H1 (cell line): Measurements from ENCODE around the gene PFKP. TPM values are rescaled to one million over a fixed set of nuclear protein-coding genes. Genes with fewer than 3 reads are reported as not detected.

ENCODE experiments used
- CTCF ChIA-PET: fragments of 300-600 bp; sonication (Branson Sonifier 250); formaldehyde crosslinking; loops from one replicate; lab custom pipeline; 2021; ENCODE audit not compliant: partially characterized antibody; lab: Charles Lee
- POLR2A ChIA-PET: fragments of 300-600 bp; sonication (Branson Sonifier 250); formaldehyde crosslinking; loops from one replicate; lab custom pipeline; 2021; ENCODE audit warnings: inconsistent platforms; ENCODE audit not compliant: partially characterized antibody; lab: Charles Lee
- DNase-seq, 2 experiments: peaks; one replicate each; pipeline versions ENCODE4 v3.0.0 to v3.0.0-alpha.2; 2010 to 2022; ENCODE audit warnings: low spot score in 2 of 2, low read depth in 1 of 2, mixed read lengths in 1 of 2
- FAIRE-seq: peaks from 2 replicates; lab custom pipeline; 2011; peaks lifted over from hg19 to GRCh38; lab: Jason Lieb, UNC
- H2AFZ ChIP-seq: 2 replicates; pipeline ENCODE4 v1.8.1; 2012; ENCODE audit warnings: low read length, inconsistent platforms
- H2AK5ac ChIP-seq: 2 replicates; pipeline ENCODE4 v1.6.1; 2013; ENCODE audit warnings: low read depth, low read length
- H2BK120ac ChIP-seq: replicated peaks from 2 replicates; pipeline ENCODE3; 2013; ENCODE audit warnings: low read depth, low read length, inconsistent platforms
- H2BK12ac ChIP-seq: 2 replicates; pipeline ENCODE4 v1.6.1; 2013; ENCODE audit warnings: low read depth, low read length
- H2BK15ac ChIP-seq: 2 replicates; pipeline ENCODE4 v1.6.1; 2013; ENCODE audit warnings: low read length
- H2BK20ac ChIP-seq: 2 replicates; pipeline ENCODE4 v1.6.1; 2013; ENCODE audit warnings: low read length
- H2BK5ac ChIP-seq: 2 replicates; pipeline ENCODE4 v1.6.1; 2013; ENCODE audit warnings: low read depth, low read length
- H3K14ac ChIP-seq: 2 replicates; pipeline ENCODE4 v1.6.1; 2013; ENCODE audit warnings: inconsistent platforms; ENCODE audit not compliant: insufficient read length
- H3K18ac ChIP-seq: 2 replicates; pipeline ENCODE4 v1.6.1; 2013; ENCODE audit warnings: low read length; ENCODE audit errors: extremely low read depth
- H3K23ac ChIP-seq: 2 replicates; pipeline ENCODE4 v1.6.1; 2013; ENCODE audit warnings: inconsistent platforms; ENCODE audit not compliant: insufficient read length
- H3K23me2 ChIP-seq: 2 replicates; pipeline ENCODE4 v1.6.1; 2013; ENCODE audit warnings: low read depth, low read length
- H3K27ac ChIP-seq: 2 replicates; pipeline ENCODE4 v1.6.1; 2011; ENCODE audit warnings: low read depth, low read length, inconsistent platforms
- H3K27me3 ChIP-seq, 4 experiments: replicated peaks in 1 of 4; 1 replicate in 1 of 4; 2 replicates in 3 of 4; pipeline versions ENCODE4 v1.6.1 to v1.8.1; 2011 to 2013; ENCODE audit warnings: low read length in 3 of 4, mild to moderate bottlenecking in 3 of 4, inconsistent platforms in 2 of 4, mixed read lengths in 2 of 4, moderate library complexity in 1 of 4; ENCODE audit not compliant: control insufficient read depth in 3 of 4, insufficient read depth in 3 of 4; ENCODE audit errors: extremely low read depth in 1 of 4
- H3K36me3 ChIP-seq, 4 experiments: 2 replicates each; pipeline versions ENCODE4 v1.6.1 to v1.8.1; 2011 to 2013; ENCODE audit warnings: mild to moderate bottlenecking in 4 of 4, low read length in 3 of 4, moderate library complexity in 2 of 4, control low read depth in 1 of 4, inconsistent platforms in 1 of 4; ENCODE audit not compliant: insufficient read depth in 4 of 4, control insufficient read depth in 2 of 4
- H3K4ac ChIP-seq: replicated peaks from 2 replicates; pipeline ENCODE3; 2013; ENCODE audit warnings: low read length, low read depth, mixed read lengths, inconsistent platforms; ENCODE audit not compliant: insufficient read length
- H3K4me1 ChIP-seq, 4 experiments: replicated peaks in 1 of 4; 1 replicate in 1 of 4; 2 replicates in 3 of 4; pipeline versions ENCODE4 v1.6.1 to v1.8.1; 2011 to 2013; ENCODE audit warnings: low read length in 3 of 4, inconsistent platforms in 2 of 4, mixed read lengths in 1 of 4; ENCODE audit not compliant: insufficient read depth in 4 of 4, control insufficient read depth in 3 of 4
- H3K4me2 ChIP-seq, 2 experiments: 2 replicates each; pipeline versions ENCODE4 v1.6.1 to v1.8.1; 2011 to 2013; ENCODE audit warnings: low read depth in 2 of 2, low read length in 2 of 2, control low read depth in 1 of 2, inconsistent platforms in 1 of 2, mild to moderate bottlenecking in 1 of 2; ENCODE audit not compliant: insufficient read depth in 1 of 2
- H3K4me3 ChIP-seq, 4 experiments: fragments of 200-600, 300-600 bp in 1 of 4; sonication (generic), shearing (Covaris generic), sonication (Bioruptor Twin) in 1 of 4; 2 replicates each; pipeline versions ENCODE4 v1.5.1 to v1.8.1; 2011 to 2016; ENCODE audit warnings: low read length in 4 of 4, low read depth in 3 of 4, control low read depth in 2 of 4, inconsistent platforms in 2 of 4, mild to moderate bottlenecking in 2 of 4, mixed read lengths in 1 of 4, moderate library complexity in 1 of 4; ENCODE audit not compliant: insufficient read depth in 2 of 4; ENCODE audit errors: extremely low read depth in 1 of 4
- H3K56ac ChIP-seq: replicated peaks from 2 replicates; pipeline ENCODE3; 2013; ENCODE audit warnings: low read depth, mild to moderate bottlenecking, mixed read lengths, low read length, inconsistent platforms; ENCODE audit not compliant: insufficient read length
- H3K79me1 ChIP-seq: 2 replicates; pipeline ENCODE4 v1.6.1; 2013; ENCODE audit warnings: low read depth, low read length, control low read depth
- H3K79me2 ChIP-seq, 2 experiments: 2 replicates each; pipeline versions ENCODE4 v1.6.1 to v1.8.1; 2012 to 2013; ENCODE audit warnings: low read length in 2 of 2, mild to moderate bottlenecking in 2 of 2, inconsistent platforms in 1 of 2; ENCODE audit not compliant: insufficient read depth in 2 of 2, control insufficient read depth in 1 of 2
- H3K9ac ChIP-seq, 4 experiments: replicated peaks in 1 of 4; 1 replicate in 1 of 4; 2 replicates in 3 of 4; pipeline versions ENCODE4 v1.6.1 to v1.8.1; 2011 to 2013; ENCODE audit warnings: low read depth in 3 of 4, low read length in 3 of 4, control low read depth in 2 of 4, mild to moderate bottlenecking in 2 of 4, moderate library complexity in 2 of 4, inconsistent platforms in 1 of 4; ENCODE audit errors: extremely low read depth in 1 of 4
- H3K9me3 ChIP-seq, 2 experiments: 2 replicates each; pipeline versions ENCODE4 v1.6.1 to v1.8.1; 2012 to 2013; ENCODE audit warnings: mild to moderate bottlenecking in 2 of 2, moderate library complexity in 2 of 2, control low read depth in 1 of 2, inconsistent platforms in 1 of 2, low read depth in 1 of 2, low read length in 1 of 2, mixed read lengths in 1 of 2; ENCODE audit not compliant: insufficient read depth in 2 of 2
- H4K20me1 ChIP-seq, 2 experiments: replicated peaks in 1 of 2; 2 replicates each; pipeline versions ENCODE3 to v1.8.1; 2011 to 2013; ENCODE audit warnings: inconsistent platforms in 2 of 2, low read length in 2 of 2, mild to moderate bottlenecking in 1 of 2; ENCODE audit not compliant: insufficient read depth in 2 of 2, control insufficient read depth in 1 of 2
- H4K5ac ChIP-seq: 2 replicates; pipeline ENCODE4 v1.6.1; 2013; ENCODE audit warnings: low read length, low read depth, mixed read lengths, inconsistent platforms; ENCODE audit not compliant: insufficient read length
- H4K8ac ChIP-seq: 2 replicates; pipeline ENCODE4 v1.8.0; 2013; ENCODE audit warnings: mild to moderate bottlenecking, moderate library complexity, low read length, inconsistent platforms; ENCODE audit not compliant: insufficient read depth; ENCODE audit errors: extremely low read depth
- H4K91ac ChIP-seq: replicated peaks from 2 replicates; pipeline ENCODE3; 2013; ENCODE audit warnings: low read length, mixed read lengths, inconsistent platforms; ENCODE audit not compliant: insufficient read length
- CBX8 ChIP-seq: fragments of 300-800, 300-1000 bp; sonication (generic); IDR thresholded peaks from 2 replicates; pipeline ENCODE4 v1.7.1; 2016; ENCODE audit warnings: low read depth, low read length, borderline replicate concordance
- CHD1 ChIP-seq: IDR thresholded peaks from 2 replicates; pipeline ENCODE4 v1.6.1; 2012; ENCODE audit warnings: low read depth, low read length, improper control_type of control experiment
- CHD2 ChIP-seq: IDR thresholded peaks from 2 replicates; pipeline ENCODE4 v1.6.1; 2012; ENCODE audit warnings: low read length, improper control_type of control experiment
- EGR1 ChIP-seq: IDR thresholded peaks from 2 replicates; pipeline ENCODE4 v1.6.1; 2011; ENCODE audit warnings: low read depth, low read length, borderline replicate concordance
- NRF1 ChIP-seq: IDR thresholded peaks from 2 replicates; pipeline ENCODE4 v1.6.1; 2011; ENCODE audit warnings: mild to moderate bottlenecking, low read depth, low read length, improper control_type of control experiment
- POLR2A ChIP-seq, 2 experiments: IDR thresholded peaks; 1 replicate in 1 of 2; 2 replicates in 1 of 2; pipeline ENCODE4 v1.6.1; 2011; ENCODE audit warnings: low read depth in 2 of 2, low read length in 2 of 2, mild to moderate bottlenecking in 2 of 2; ENCODE audit errors: control extremely low read depth in 1 of 2
- RAD21 ChIP-seq, 2 experiments: IDR thresholded peaks in 1 of 2; conservative IDR thresholded peaks in 1 of 2; 2 replicates each; pipeline ENCODE4 v1.6.1; 2011; ENCODE audit warnings: low read depth in 2 of 2, low read length in 2 of 2, improper control_type of control experiment in 1 of 2, inconsistent platforms in 1 of 2, mild to moderate bottlenecking in 1 of 2, moderate library complexity in 1 of 2
- RFX5 ChIP-seq: IDR thresholded peaks from 2 replicates; pipeline ENCODE4 v1.6.1; 2011; ENCODE audit warnings: low read depth, low read length, improper control_type of control experiment, borderline replicate concordance
- SAP30 ChIP-seq: fragments of 300-600 bp; sonication (generic); IDR thresholded peaks from 2 replicates; pipeline ENCODE4 v1.7.1; 2012; ENCODE audit warnings: low read length, moderate library complexity, mild to moderate bottlenecking, inconsistent platforms; ENCODE audit not compliant: insufficient read depth, insufficient replicate concordance
- SP1 ChIP-seq: IDR thresholded peaks from 2 replicates; pipeline ENCODE4 v1.6.1; 2011; ENCODE audit warnings: low read depth, low read length
- WGBS, 2 experiments: shearing (Covaris generic) in 1 of 2; methylation state at CpG; one replicate each; pipeline versions ENCODE4 v1.1.6 to v1.1.7; 2013 to 2015; ENCODE audit warnings: low lambda C conversion rate in 2 of 2, mixed read lengths in 2 of 2, inconsistent platforms in 1 of 2, low coverage in 1 of 2, missing lambda C conversion rate in 1 of 2; ENCODE audit not compliant: insufficient replicate concordance in 2 of 2, insufficient coverage in 1 of 2, insufficient read length in 1 of 2; ENCODE audit errors: extremely low coverage in 1 of 2, missing lambda C conversion rate in 1 of 2; 5-methylcytosine and 5-hydroxymethylcytosine counted together
- polyA plus RNA-seq, 7 experiments: library from polyadenylated mRNA; depleted of rRNA in 3 of 7; stranded (reverse) in 5 of 7; unstranded in 2 of 7; fragments of >200 nt in 5 of 7; fragments of 200-250 nt in 2 of 7; gene quantifications; 1 replicate in 5 of 7; 2 replicates in 1 of 7; 4 replicates in 1 of 7; pipeline versions ENCODE4 v1.2.1 to v1.2.3, GENCODE V29; 2011 to 2013; ENCODE audit warnings: missing spikeins in 2 of 7, mixed read lengths in 2 of 7
- total RNA-seq: library from RNA; stranded (reverse); fragmentation: NEBNext Ultra II Directional; extraction: Animal tissue kit (Norgen Biotek cat#: 25700); gene quantifications from 2 replicates; pipeline ENCODE4 v1.2.1, GENCODE V29; 2021
- TF ChIP-seq, protein P1 (sequence below): IDR thresholded peaks from 2 replicates; pipeline ENCODE4 v1.6.1; 2012; ENCODE audit warnings: inconsistent platforms

PFKP gene
- total and polyA plus RNA-seq, 2 of the 8 experiments (the other 6 are each of a cell fraction or from before 2014, with no cell fraction given) = 51.2 to 128 TPM

DNA sequence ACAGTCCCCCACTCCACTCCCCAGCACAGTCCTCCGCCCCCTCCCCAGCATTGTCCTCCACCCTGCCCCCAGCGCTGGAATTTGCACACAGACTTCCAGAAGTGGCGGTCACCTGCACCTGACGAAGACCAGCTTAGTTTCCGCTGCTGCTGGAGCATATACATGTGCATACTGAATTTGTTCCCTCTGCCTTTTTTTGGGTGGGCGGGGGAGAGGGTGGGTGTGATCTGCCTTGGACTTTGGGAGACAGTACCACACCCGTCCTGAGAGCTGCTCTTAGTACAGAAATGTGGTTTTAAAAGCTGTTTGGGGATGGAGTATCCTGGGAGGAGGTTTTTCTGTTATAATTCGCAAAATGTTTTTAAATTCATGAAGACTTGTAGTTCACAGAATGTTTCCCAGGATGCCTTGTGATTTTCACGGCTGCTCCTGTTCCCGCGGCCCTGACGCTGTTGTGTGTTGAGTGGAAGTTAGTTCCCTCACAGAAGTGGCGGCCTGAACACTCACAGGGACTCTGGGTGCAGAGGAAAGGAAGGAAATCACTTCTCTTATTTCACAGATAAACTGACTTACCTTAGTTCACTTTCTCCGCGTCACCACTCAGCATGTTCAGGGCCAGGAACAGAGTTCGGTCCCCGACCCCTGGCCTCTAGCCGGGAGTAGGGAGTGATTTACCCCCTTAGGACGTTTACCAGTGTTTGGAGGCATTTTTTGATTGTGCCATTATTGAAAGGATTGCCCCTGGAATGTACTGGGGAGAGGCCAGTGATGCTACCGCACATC is 18.6 kb downstream of the PFKP start:
- TF ChIP-seq CBX8 (no peak), RFX5 (no peak), SAP30 (no peak), NRF1 (no peak), EGR1 (no peak), SP1 (no peak), RAD21 (IDR thresholded peaks at IDR 0.05 in 1 of 2, conservative IDR thresholded peaks at IDR 0.05 in 1 of 2; ENCODE audit: low read depth in 2 of 2, low read length in 2 of 2) (no peak), POLR2A (IDR thresholded peaks at IDR 0.05; ENCODE audit: control extremely low read depth in 1 of 2, low read depth in 2 of 2, low read length in 2 of 2) (no peak), CHD2 (no peak), CHD1 (no peak)
- TF ChIP-seq, protein P1, sequence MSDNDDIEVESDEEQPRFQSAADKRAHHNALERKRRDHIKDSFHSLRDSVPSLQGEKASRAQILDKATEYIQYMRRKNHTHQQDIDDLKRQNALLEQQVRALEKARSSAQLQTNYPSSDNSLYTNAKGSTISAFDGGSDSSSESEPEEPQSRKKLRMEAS = no peak
- 90% methylated on average over 19 of the region's 20 CpGs; no CpG with 5 or more reads in 1 of the 2 experiments for WGBS, 2 experiments
- no peak overlapping the region for H3K4ac ChIP-seq
- H3K36me3 ChIP-seq = peaks cover 0 to 19% (median 9%) of the 10 kb centered on the region in 4 experiments; a peak in 6 of 8 replicates
- H3K4me1 ChIP-seq = peaks cover 2 to 10% (median 8%) of the 10 kb centered on the region in 4 experiments; a peak in 6 of 7 replicates
- H3K27ac ChIP-seq = no peak overlapping the region
- H3K56ac ChIP-seq = no peak overlapping the region
- ChIA-PET CTCF (no interaction called here), POLR2A (interaction anchor here (0.6 to 1.0 kb wide), 2 partner anchors 8 to 27 kb away, joined by 3 read pairs; no protein-coding TSS in a partner anchor)
- no peak overlapping the region for H3K4me2 ChIP-seq
- no peak overlapping the region for H2BK15ac ChIP-seq
- peak overlapping the region; percentile 14; the same call in 1 of the 2 replicates for H4K8ac ChIP-seq
- no peak overlapping the region for H3K18ac ChIP-seq
- DNase-seq (no peak), FAIRE-seq (no peak)
- H3K79me2 ChIP-seq = peaks cover 7 to 78% of the 10 kb centered on the region in 2 experiments
- no peak overlapping the region for H2AFZ ChIP-seq
- no peaks in the 10 kb centered on the region for H3K9me3 ChIP-seq
- no peak overlapping the region for H3K14ac ChIP-seq
- H4K20me1 ChIP-seq = peaks cover 7 to 17% of the 10 kb centered on the region in 2 experiments
- H2BK20ac ChIP-seq = no peak overlapping the region
- no peak overlapping the region for H3K9ac ChIP-seq
- H2AK5ac ChIP-seq = no peak overlapping the region
- no peak overlapping the region for H3K4me3 ChIP-seq
- no peak overlapping the region for H3K23ac ChIP-seq
- H4K5ac ChIP-seq = no peak overlapping the region
- H2BK5ac ChIP-seq = no peak overlapping the region
- H3K27me3 ChIP-seq = no peaks in the 10 kb centered on the region
- peaks cover 10% of the 10 kb centered on the region for H3K79me1 ChIP-seq
- no peaks in the 10 kb centered on the region for H3K23me2 ChIP-seq
- no peak overlapping the region for H2BK12ac ChIP-seq
- H4K91ac ChIP-seq = no peak overlapping the region
- no peak overlapping the region for H2BK120ac ChIP-seq
